GM10266 (cell line): ENCODE measurements around the gene GATD1.

Source experiments
- DNase-seq: peaks from one replicate; pipeline ENCODE4 v3.0.0; 2012; ENCODE audit errors: extremely low spot score
- CTCF ChIP-seq: IDR thresholded peaks from 2 replicates; pipeline ENCODE4 v1.5.1; 2012; ENCODE audit warnings: mild to moderate bottlenecking, low read depth; ENCODE audit not compliant: control insufficient read depth, insufficient read depth; ENCODE audit errors: missing control alignments

Gene GATD1

GRCh38 chr11:803467-803742 is 26.1 kb upstream of the GATD1 start:
- no peak for DNase-seq
- TF ChIP-seq CTCF = no peak

GRCh38 chr11:802693-803466 is 25.6 kb upstream of the GATD1 start:
- no peak for TF ChIP-seq CTCF

GRCh38 chr11:802018-802617 is 24.8 kb upstream of the GATD1 start:
- DNase-seq = no peak
- no peak for TF ChIP-seq CTCF

More at GRCh38 chr11:802693-803466, 25.6 kb upstream of the GATD1 start:
- DNase-seq = no peak

GRCh38 chr11:801097-801780 is 24.0 kb upstream of the GATD1 start:
- no peak for TF ChIP-seq CTCF
- DNase-seq = no peak

- no peak for DNase-seq
- TF ChIP-seq CTCF = no peak
Measured at GRCh38 chr11:800473-800872, 23.2 kb upstream of the GATD1 start.

GRCh38 chr11:799641-800316 is 22.5 kb upstream of the GATD1 start:
- DNase-seq = no peak
- no peak for TF ChIP-seq CTCF
